Stromal cell of bone marrow (primary cell): Measurements from ENCODE around the gene ARHGAP6.

ENCODE experiments used
- DNase-seq: peaks from one replicate; pipeline ENCODE4 v3.0.0-alpha.2; 2012; ENCODE audit warnings: low read depth

Gene ARHGAP6

GRCh38 chrX:11460347-11460746, 205.4 kb downstream of the ARHGAP6 start:
- DNase-seq = no peak

GRCh38 chrX:11458170-11458569, 207.6 kb downstream of the ARHGAP6 start:
- DNase-seq = no peak

GRCh38 chrX:11451151-11451550, 214.6 kb downstream of the ARHGAP6 start:
- no peak for DNase-seq

GRCh38 chrX:11450354-11450753, 215.4 kb downstream of the ARHGAP6 start:
- DNase-seq = no peak

- no peak for DNase-seq
Measured at GRCh38 chrX:11449613-11450012, 216.1 kb downstream of the ARHGAP6 start.

GRCh38 chrX:11447418-11447817, 218.3 kb downstream of the ARHGAP6 start:
- DNase-seq = no peak

GRCh38 chrX:11446949-11447348, 218.8 kb downstream of the ARHGAP6 start:
- no peak for DNase-seq

GRCh38 chrX:11446336-11446735, 219.4 kb downstream of the ARHGAP6 start:
- peak; percentile 44 for DNase-seq

- DNase-seq = no peak
Measured at GRCh38 chrX:11445540-11445939, 220.2 kb downstream of the ARHGAP6 start.

- DNase-seq = no peak
Measured at GRCh38 chrX:11444052-11444451, 221.7 kb downstream of the ARHGAP6 start.

- no peak for DNase-seq
Measured at GRCh38 chrX:11439846-11440245, 225.9 kb downstream of the ARHGAP6 start.

GRCh38 chrX:11438767-11439166, 227.0 kb downstream of the ARHGAP6 start:
- no peak for DNase-seq

- DNase-seq = no peak
Measured at GRCh38 chrX:11438380-11438723, 227.4 kb downstream of the ARHGAP6 start.

GRCh38 chrX:11437642-11438379, 227.9 kb downstream of the ARHGAP6 start:
- DNase-seq = peak; percentile 57

GRCh38 chrX:11435568-11435967, 230.2 kb downstream of the ARHGAP6 start:
- DNase-seq = peak; percentile 78

GRCh38 chrX:11434607-11435006, 231.1 kb downstream of the ARHGAP6 start:
- no peak for DNase-seq

GRCh38 chrX:11431786-11432185, 233.9 kb downstream of the ARHGAP6 start:
- no peak for DNase-seq

- no peak for DNase-seq
Measured at GRCh38 chrX:11430271-11430670, 235.4 kb downstream of the ARHGAP6 start.

- DNase-seq = no peak
Measured at GRCh38 chrX:11429538-11430085, 236.1 kb downstream of the ARHGAP6 start.

- no peak for DNase-seq
Measured at GRCh38 chrX:11427453-11428071, 238.2 kb downstream of the ARHGAP6 start.

GRCh38 chrX:11426712-11427452, 238.8 kb downstream of the ARHGAP6 start:
- DNase-seq = no peak

- no peak for DNase-seq
Measured at GRCh38 chrX:11424903-11425674, 240.6 kb downstream of the ARHGAP6 start.
